GM23338 (cell line): ENCODE results near the gene MPEG1. TPM values are rescaled to one million over a fixed set of nuclear protein-coding genes. Genes with fewer than 3 reads are reported as not detected.
A peak's percentile ranks its signal among the peaks of the same experiment; 100 is the strongest.

ENCODE experiments used
- ATAC-seq: fragments of 200-7000 bp; cut with Tn5 transposase; 3 replicates; pipeline ENCODE4 v1.9.1; 2020
- DNase-seq: peaks from one replicate; pipeline ENCODE4 v3.0.0-alpha.2; 2015; ENCODE audit warnings: low spot score
- H2AFZ ChIP-seq: fragments of 200-600 bp; sonication (generic); 2 replicates; pipeline ENCODE4 v1.8.0; 2016; ENCODE audit warnings: antibody characterized with exemption, mild to moderate bottlenecking, moderate library complexity
- H3F3A ChIP-seq: fragments of 200-600 bp; sonication (generic); replicated peaks from 2 replicates; pipeline ENCODE4 v1.8.0; 2017; ENCODE audit warnings: antibody characterized with exemption, mixed run types, low read depth
- H3K27ac ChIP-seq: fragments of 200-600 bp; sonication (generic); 2 replicates; pipeline ENCODE4 v1.6.1; 2016; ENCODE audit warnings: low read depth
- H3K27me3 ChIP-seq: fragments of 200-600 bp; sonication (generic); 2 replicates; pipeline ENCODE4 v1.8.0; 2016; ENCODE audit warnings: mild to moderate bottlenecking, mixed run types, moderate library complexity; ENCODE audit not compliant: insufficient read depth
- H3K36me3 ChIP-seq: fragments of 200-600 bp; sonication (generic); 2 replicates; pipeline ENCODE4 v1.8.0; 2016; ENCODE audit warnings: mild to moderate bottlenecking; ENCODE audit not compliant: insufficient read depth
- H3K4me1 ChIP-seq: fragments of 200-600 bp; sonication (generic); 2 replicates; pipeline ENCODE4 v1.8.0; 2016; ENCODE audit warnings: mild to moderate bottlenecking, moderate library complexity; ENCODE audit not compliant: insufficient read depth
- H3K4me2 ChIP-seq: fragments of 200-600 bp; sonication (generic); 2 replicates; pipeline ENCODE4 v1.7.1; 2017; ENCODE audit warnings: mixed run types
- H3K4me3 ChIP-seq: fragments of 200-600 bp; sonication (generic); 2 replicates; pipeline ENCODE4 v1.6.1; 2016; ENCODE audit warnings: mixed run types
- H3K79me2 ChIP-seq: fragments of 200-600 bp; sonication (generic); replicated peaks from 2 replicates; pipeline ENCODE4 v1.8.0; 2017; ENCODE audit warnings: mild to moderate bottlenecking; ENCODE audit not compliant: insufficient read depth
- H3K9me2 ChIP-seq: fragments of 200-600 bp; sonication (generic); 2 replicates; pipeline ENCODE4 v1.8.0; 2017; ENCODE audit not compliant: insufficient read depth
- H4K20me1 ChIP-seq: fragments of 200-600 bp; sonication (generic); replicated peaks from 2 replicates; pipeline ENCODE4 v1.8.0; 2017; ENCODE audit warnings: mild to moderate bottlenecking; ENCODE audit not compliant: insufficient read depth
- H3K27ac Mint-ChIP-seq: 2 replicates; pipeline ENCODE4 v1.8.0; 2020; ENCODE audit warnings: inconsistent platforms, mild to moderate bottlenecking, moderate library complexity, mixed read lengths
- H3K27me3 Mint-ChIP-seq: 3 replicates; pipeline ENCODE4 v1.8.0; 2022; ENCODE audit warnings: low read depth, mild to moderate bottlenecking, moderate library complexity, mixed read lengths, inconsistent platforms; ENCODE audit not compliant: insufficient read depth, poor library complexity
- H3K36me3 Mint-ChIP-seq: 3 replicates; pipeline ENCODE4 v1.8.0; 2021; ENCODE audit warnings: low read depth, mild to moderate bottlenecking, inconsistent platforms, moderate library complexity, mixed read lengths
- H3K4me1 Mint-ChIP-seq: 3 replicates; pipeline ENCODE4 v1.8.0; 2020; ENCODE audit warnings: mild to moderate bottlenecking, inconsistent platforms, mixed read lengths
- H3K4me3 Mint-ChIP-seq: 3 replicates; pipeline ENCODE4 v1.8.0; 2021; ENCODE audit warnings: moderate library complexity, mild to moderate bottlenecking, inconsistent platforms, mixed read lengths
- H3K9me3 Mint-ChIP-seq: 3 replicates; pipeline ENCODE4 v1.8.0; 2020; ENCODE audit warnings: moderate library complexity, mild to moderate bottlenecking, inconsistent platforms, mixed read lengths
- CREB1 ChIP-seq: fragments of 250-450 bp; sonication (Bioruptor Pico); IDR thresholded peaks from 2 replicates; pipeline ENCODE4 v1.5.0; 2020; ENCODE audit warnings: low read depth, mild to moderate bottlenecking, moderate library complexity
- CTCF ChIP-seq, 2 experiments: fragments of 200-600 bp in 1 of 2; sonication (generic) in 1 of 2; conservative IDR thresholded peaks; 2 replicates each; pipeline versions ENCODE4 v1.5.1 to v1.6.1; 2016 to 2017; ENCODE audit warnings: antibody characterized with exemption in 2 of 2, low read depth in 2 of 2, mild to moderate bottlenecking in 2 of 2, moderate library complexity in 1 of 2
- ETS1 ChIP-seq: IDR thresholded peaks from 2 replicates; pipeline ENCODE4 v1.6.1; 2016; ENCODE audit warnings: antibody characterized with exemption
- EZH2 ChIP-seq: fragments of 200-600 bp; sonication (generic); IDR thresholded peaks from one replicate; pipeline ENCODE4 v1.8.0; 2017; ENCODE audit warnings: antibody characterized with exemption, mild to moderate bottlenecking, low read depth; ENCODE audit not compliant: unreplicated experiment
- EZH2phosphoT487 ChIP-seq: fragments of 200-600 bp; sonication (generic); IDR thresholded peaks from one replicate; pipeline ENCODE4 v1.8.1; 2018; ENCODE audit warnings: antibody characterized with exemption; ENCODE audit not compliant: unreplicated experiment
- JUNB ChIP-seq: IDR thresholded peaks from one replicate; pipeline ENCODE4 v1.6.1; 2016; ENCODE audit warnings: antibody characterized with exemption; ENCODE audit not compliant: unreplicated experiment
- NANOG ChIP-seq: IDR thresholded peaks from 2 replicates; pipeline ENCODE4 v1.6.1; 2016; ENCODE audit warnings: antibody characterized with exemption, borderline replicate concordance
- POLR2AphosphoS5 ChIP-seq: IDR thresholded peaks from 2 replicates; pipeline ENCODE4 v1.6.1; 2016; ENCODE audit warnings: antibody characterized with exemption, low read depth
- REST ChIP-seq: IDR thresholded peaks from one replicate; pipeline ENCODE4 v1.6.1; 2018; ENCODE audit warnings: antibody characterized with exemption; ENCODE audit not compliant: unreplicated experiment
- STAT1 ChIP-seq: IDR thresholded peaks from one replicate; pipeline ENCODE4 v1.6.1; 2016; ENCODE audit warnings: antibody characterized with exemption; ENCODE audit not compliant: unreplicated experiment
- ZNF114 ChIP-seq: fragments of 250-450 bp; sonication (Bioruptor Pico); IDR thresholded peaks from 2 replicates; pipeline ENCODE4 v1.5.0; 2020; ENCODE audit warnings: mild to moderate bottlenecking, moderate library complexity
- ZNF331 ChIP-seq: fragments of 250-450 bp; sonication (Bioruptor Pico); IDR thresholded peaks from 2 replicates; pipeline ENCODE4 v1.5.0; 2020; ENCODE audit warnings: low read depth, mild to moderate bottlenecking, moderate library complexity
- ZNF462 ChIP-seq: fragments of 250-450 bp; sonication (Bioruptor Pico); IDR thresholded peaks from 2 replicates; pipeline ENCODE4 v1.5.0; 2020; ENCODE audit warnings: mild to moderate bottlenecking, moderate library complexity
- polyA plus RNA-seq: library from polyadenylated mRNA; unstranded; fragments of >200 nt; fragmentation: Nextera tagmentation; extraction: Ambion mirVana; gene quantifications from 2 replicates; pipeline ENCODE4 v1.2.1, GENCODE V29; 2016
- total RNA-seq: library from RNA; depleted of rRNA; stranded (reverse); fragments of >200 nt; shearing (Covaris generic); gene quantifications from 2 replicates; pipeline ENCODE4 v1.2.3, GENCODE V29; 2014

Gene MPEG1
- total and polyA plus RNA-seq, 2 experiments from 2014 or later, result not detected

- Histone ChIP-seq H3F3A (no peaks in the 10 kb centered on the region), H2AFZ (peak overlapping the region; percentile 60; the same call in 1 of the 2 replicates), H3K27me3 (no peaks in the 10 kb centered on the region), H3K9me2 (0 out of 2 replicates have a peak, but pooled peaks cover 8% of the 10 kb centered on the region), H3K79me2 (no peaks in the 10 kb centered on the region), H3K4me2 (peak overlapping the region; percentile 67), H3K36me3 (no peaks in the 10 kb centered on the region), H3K27ac (no peak overlapping the region), H4K20me1 (no peaks in the 10 kb centered on the region), H3K4me1 (peaks cover 5% of the 10 kb centered on the region), H3K4me3 (peak overlapping the region; percentile 43)
- Mint-ChIP-seq H3K27ac (no peak overlapping the region; the same call in 1 of the 2 replicates), H3K4me1 (peaks cover 20% of the 10 kb centered on the region), H3K36me3 (no peaks in the 10 kb centered on the region), H3K4me3 (no peak overlapping the region), H3K27me3 (no peaks in the 10 kb centered on the region), H3K9me3 (no peaks in the 10 kb centered on the region)
- TF ChIP-seq ZNF114 (CRISPR knock-in tag), result no peak
- no peak for TF ChIP-seq EZH2phosphoT487
- TF ChIP-seq REST, result no peak
- TF ChIP-seq CTCF (conservative IDR thresholded peaks at IDR 0.05; ENCODE audit: low read depth in 2 of 2), result no peak
- no peak for TF ChIP-seq EZH2
- TF ChIP-seq ZNF462, result no peak
- no peak for TF ChIP-seq ZNF331 (CRISPR knock-in tag)
- no peak for TF ChIP-seq CREB1 (CRISPR knock-in tag)
- no peak for TF ChIP-seq POLR2AphosphoS5
- TF ChIP-seq JUNB, result no peak
- no peak for TF ChIP-seq NANOG
- TF ChIP-seq ETS1, result no peak
- no peak for TF ChIP-seq STAT1
- ATAC-seq (peak; percentile 67), DNase-seq (peak; percentile 62)
These were observed 42.6 kb upstream of the MPEG1 start for GRCh38 chr11:59255281-59255680.
